Trophoblast cell (in vitro differentiated cells and primary cell): ENCODE results near the gene ENKUR.

Experiments used
- DNase-seq, 2 donors: peaks; one replicate each; pipeline ENCODE4 v3.0.0-alpha.2; 2016
- H2AFZ ChIP-seq: 2 replicates; pipeline ENCODE4 v1.6.1; 2013; ENCODE audit warnings: low read length, moderate library complexity, mild to moderate bottlenecking; ENCODE audit not compliant: insufficient read depth, poor library complexity
- H2AK5ac ChIP-seq: 2 replicates; pipeline ENCODE4 v1.6.1; 2013; ENCODE audit warnings: mild to moderate bottlenecking, low read length
- H2BK120ac ChIP-seq: 2 replicates; pipeline ENCODE4 v1.6.1; 2013; ENCODE audit warnings: low read length, mild to moderate bottlenecking, moderate library complexity; ENCODE audit not compliant: insufficient read depth, poor library complexity
- H2BK12ac ChIP-seq: 2 replicates; pipeline ENCODE4 v1.6.1; 2013; ENCODE audit warnings: mild to moderate bottlenecking, low read length, moderate library complexity
- H2BK5ac ChIP-seq: 2 replicates; pipeline ENCODE4 v1.6.1; 2013; ENCODE audit warnings: low read length, low read depth, moderate library complexity, mild to moderate bottlenecking; ENCODE audit not compliant: poor library complexity
- H3K14ac ChIP-seq: 2 replicates; pipeline ENCODE4 v1.6.1; 2013; ENCODE audit warnings: mild to moderate bottlenecking, low read length
- H3K18ac ChIP-seq: 2 replicates; pipeline ENCODE4 v1.6.1; 2013; ENCODE audit warnings: mild to moderate bottlenecking, low read length
- H3K23ac ChIP-seq: 2 replicates; pipeline ENCODE4 v1.6.1; 2013; ENCODE audit warnings: low read length
- H3K27ac ChIP-seq: 2 replicates; pipeline ENCODE4 v1.5.1; 2013; ENCODE audit warnings: low read depth, mild to moderate bottlenecking, inconsistent platforms, low read length, moderate library complexity
- H3K27me3 ChIP-seq: 2 replicates; pipeline ENCODE4 v1.6.1; 2013; ENCODE audit warnings: inconsistent platforms, mild to moderate bottlenecking, low read length, moderate library complexity; ENCODE audit not compliant: insufficient read depth
- H3K36me3 ChIP-seq, 2 experiments: 1 replicate in 1 of 2; 2 replicates in 1 of 2; pipeline ENCODE4 v1.6.1; 2013; ENCODE audit warnings: low read length in 2 of 2, mild to moderate bottlenecking in 2 of 2, moderate library complexity in 1 of 2; ENCODE audit not compliant: insufficient read depth in 2 of 2, control insufficient read depth in 1 of 2
- H3K4ac ChIP-seq: 2 replicates; pipeline ENCODE4 v1.6.1; 2013; ENCODE audit warnings: low read depth, mild to moderate bottlenecking, low read length, moderate library complexity
- H3K4me1 ChIP-seq, 2 experiments: 1 replicate in 1 of 2; 2 replicates in 1 of 2; pipeline ENCODE4 v1.6.1; 2013; ENCODE audit warnings: low read length in 2 of 2, mild to moderate bottlenecking in 2 of 2, moderate library complexity in 1 of 2; ENCODE audit not compliant: insufficient read depth in 2 of 2, control insufficient read depth in 1 of 2
- H3K4me2 ChIP-seq: 2 replicates; pipeline ENCODE4 v1.6.1; 2013; ENCODE audit warnings: inconsistent platforms, mild to moderate bottlenecking, low read length, moderate library complexity
- H3K4me3 ChIP-seq: 2 replicates; pipeline ENCODE4 v1.5.1; 2013; ENCODE audit warnings: mild to moderate bottlenecking, low read depth, low read length, inconsistent platforms
- H3K79me1 ChIP-seq: one replicate; pipeline ENCODE4 v1.6.1; 2013; ENCODE audit warnings: low read length
- H3K79me2 ChIP-seq: 2 replicates; pipeline ENCODE4 v1.6.1; 2013; ENCODE audit warnings: low read length, mild to moderate bottlenecking; ENCODE audit not compliant: control insufficient read depth, insufficient read depth, poor library complexity
- H3K9ac ChIP-seq: 2 replicates; pipeline ENCODE4 v1.6.1; 2013; ENCODE audit warnings: mild to moderate bottlenecking, low read length
- H3K9me3 ChIP-seq: 2 replicates; pipeline ENCODE4 v1.6.1; 2013; ENCODE audit warnings: low read depth, mild to moderate bottlenecking, control low read depth, inconsistent platforms, low read length; ENCODE audit not compliant: insufficient read depth
- H4K12ac ChIP-seq: 2 replicates; pipeline ENCODE4 v1.6.1; 2013; ENCODE audit warnings: low read depth, mild to moderate bottlenecking, low read length, moderate library complexity
- H4K8ac ChIP-seq: 2 replicates; pipeline ENCODE4 v1.6.1; 2013; ENCODE audit warnings: low read depth, mild to moderate bottlenecking, low read length, moderate library complexity
- H4K91ac ChIP-seq: one replicate; pipeline ENCODE4 v1.6.1; 2013; ENCODE audit warnings: low read depth, mild to moderate bottlenecking, low read length, moderate library complexity
- WGBS: extraction: QIAGEN DNeasy Blood & Tissue Kit; methylation state at CpG from one replicate; pipeline ENCODE4 v1.1.7; 2013; ENCODE audit warnings: missing lambda C conversion rate; ENCODE audit not compliant: insufficient read length, insufficient coverage; ENCODE audit errors: extremely low coverage; 5-methylcytosine and 5-hydroxymethylcytosine counted together

Gene ENKUR

DNA sequence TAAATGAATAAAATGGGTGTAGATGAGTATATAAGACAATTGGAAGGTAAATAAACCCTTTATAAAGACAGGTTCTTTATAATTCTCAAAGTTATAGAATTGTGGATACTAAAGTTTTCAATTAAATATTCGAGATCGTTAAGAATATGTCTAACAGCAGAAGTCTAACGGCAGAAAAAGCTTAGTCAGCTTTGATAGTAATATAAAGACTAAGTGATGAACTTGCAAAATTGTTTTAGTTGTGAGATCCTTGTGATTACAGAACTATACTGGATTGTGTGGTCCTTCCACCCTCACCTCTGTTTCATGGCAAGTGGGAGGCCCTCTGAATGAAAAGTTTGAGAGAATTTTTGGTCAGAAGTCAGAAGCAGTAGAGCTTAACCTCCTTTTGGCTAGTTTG, 2.7 kb upstream of the ENKUR start:
- Histone ChIP-seq H4K91ac (no peak overlapping the region), H3K14ac (no peak overlapping the region), H3K4me1 (peaks cover 2 to 3% of the 10 kb centered on the region in 2 experiments), H3K4me3 (no peak overlapping the region), H3K36me3 (no peaks in the 10 kb centered on the region), H3K4ac (no peak overlapping the region), H2AFZ (no peak overlapping the region), H3K79me2 (no peaks in the 10 kb centered on the region), H3K79me1 (peaks cover 7% of the 10 kb centered on the region), H3K9ac (no peak overlapping the region), H2AK5ac (no peak overlapping the region), H3K23ac (no peak overlapping the region), H3K18ac (no peak overlapping the region), H4K12ac (no peak overlapping the region), H3K9me3 (no peaks in the 10 kb centered on the region), H4K8ac (no peak overlapping the region), H3K27ac (no peak overlapping the region), H2BK120ac (no peak overlapping the region), H3K27me3 (no peaks in the 10 kb centered on the region), H2BK5ac (no peak overlapping the region), H3K4me2 (no peak overlapping the region), H2BK12ac (no peak overlapping the region)
- DNase-seq = no peak
- no CpG with 5 or more reads among the region's 3 CpGs for WGBS

DNA sequence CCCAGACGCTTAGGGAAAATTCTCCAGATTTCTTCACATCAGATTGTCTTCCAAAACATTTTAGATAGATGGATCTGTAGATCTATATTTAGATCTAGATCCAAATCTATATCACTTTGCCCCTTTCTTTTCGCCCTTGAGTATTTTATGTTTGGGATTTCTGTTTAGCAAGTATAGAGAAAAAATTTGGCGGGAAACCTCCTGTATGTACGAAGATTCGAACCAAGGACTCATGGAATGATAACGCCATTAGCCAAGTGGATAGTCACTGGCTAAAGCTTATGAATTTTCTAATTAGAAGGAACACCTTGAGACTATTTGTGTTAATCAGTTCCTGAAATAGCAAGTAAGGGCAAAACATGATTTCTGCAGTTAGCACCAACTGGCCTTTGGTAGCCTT, 1.7 kb upstream of the ENKUR start:
- H2AK5ac ChIP-seq = no peak overlapping the region
- no peaks in the 10 kb centered on the region for H3K27me3 ChIP-seq
- H3K14ac ChIP-seq = no peak overlapping the region
- no peak overlapping the region for H4K8ac ChIP-seq
- no peak overlapping the region for H3K23ac ChIP-seq
- H2BK12ac ChIP-seq = no peak overlapping the region
- DNase-seq = no peak
- peaks cover 7% of the 10 kb centered on the region for H3K79me1 ChIP-seq
- H3K79me2 ChIP-seq = no peaks in the 10 kb centered on the region
- H3K4me1 ChIP-seq = peaks cover 2 to 3% of the 10 kb centered on the region in 2 experiments
- no peak overlapping the region for H3K4me2 ChIP-seq
- WGBS = no CpG with 5 or more reads among the region's 6 CpGs
- H3K18ac ChIP-seq = no peak overlapping the region
- no peak overlapping the region for H3K4ac ChIP-seq
- no peak overlapping the region for H2AFZ ChIP-seq
- no peak overlapping the region for H2BK120ac ChIP-seq
- no peak overlapping the region for H3K9ac ChIP-seq
- H4K12ac ChIP-seq = no peak overlapping the region
- H2BK5ac ChIP-seq = no peak overlapping the region
- H3K36me3 ChIP-seq = no peaks in the 10 kb centered on the region
- no peak overlapping the region for H3K4me3 ChIP-seq
- H3K9me3 ChIP-seq = no peaks in the 10 kb centered on the region
- no peak overlapping the region for H3K27ac ChIP-seq
- H4K91ac ChIP-seq = no peak overlapping the region

DNA sequence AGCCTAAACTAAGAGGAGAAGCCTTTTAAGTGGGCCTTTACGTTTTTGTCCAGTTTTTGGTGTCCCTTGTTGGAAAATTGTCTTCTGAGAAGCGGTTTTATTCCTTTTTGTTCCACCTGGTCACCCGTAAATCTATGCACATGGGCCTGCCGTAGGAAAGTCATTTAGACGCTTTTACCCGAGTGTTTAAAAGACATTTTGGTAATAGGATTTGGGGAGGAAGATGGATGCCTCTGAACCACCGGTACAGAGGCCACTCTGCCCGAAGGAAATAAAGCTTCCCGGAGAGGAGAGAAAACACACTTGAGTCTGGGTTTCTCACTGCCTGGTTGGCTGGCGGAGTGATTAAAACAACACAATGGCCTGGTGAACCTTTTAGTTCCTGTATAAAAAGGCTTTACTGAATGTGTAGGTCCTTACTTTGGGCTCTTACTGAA, 1.2 kb upstream of the ENKUR start:
- H3K79me2 ChIP-seq = no peaks in the 10 kb centered on the region
- no peaks in the 10 kb centered on the region for H3K27me3 ChIP-seq
- DNase-seq = peak in 1 of 2 donors; percentile 23
- WGBS = no CpG with 5 or more reads among the region's 10 CpGs
- H3K18ac ChIP-seq = peak overlapping the region; percentile 33
- peak overlapping the region; percentile 35 for H3K9ac ChIP-seq
- H4K12ac ChIP-seq = peak overlapping the region; percentile 59
- peak overlapping the region; percentile 87 for H3K27ac ChIP-seq
- no peak overlapping the region for H3K23ac ChIP-seq
- H3K4me2 ChIP-seq = peak overlapping the region; percentile 77
- H2AFZ ChIP-seq = peak overlapping the region; percentile 27
- no peak overlapping the region for H2BK12ac ChIP-seq
- H4K8ac ChIP-seq = peak overlapping the region; percentile 90
- H3K9me3 ChIP-seq = no peaks in the 10 kb centered on the region
- H4K91ac ChIP-seq = peak overlapping the region; percentile 46
- H2BK5ac ChIP-seq = peak overlapping the region; percentile 56
- peak overlapping the region; percentile 78 for H3K4me3 ChIP-seq
- peaks cover 2 to 3% of the 10 kb centered on the region in 2 experiments for H3K4me1 ChIP-seq
- peak overlapping the region; percentile 43 for H3K14ac ChIP-seq
- no peak overlapping the region for H3K4ac ChIP-seq
- H3K36me3 ChIP-seq = no peaks in the 10 kb centered on the region
- H2AK5ac ChIP-seq = no peak overlapping the region
- no peak overlapping the region for H2BK120ac ChIP-seq
- H3K79me1 ChIP-seq = peaks cover 7% of the 10 kb centered on the region

DNA sequence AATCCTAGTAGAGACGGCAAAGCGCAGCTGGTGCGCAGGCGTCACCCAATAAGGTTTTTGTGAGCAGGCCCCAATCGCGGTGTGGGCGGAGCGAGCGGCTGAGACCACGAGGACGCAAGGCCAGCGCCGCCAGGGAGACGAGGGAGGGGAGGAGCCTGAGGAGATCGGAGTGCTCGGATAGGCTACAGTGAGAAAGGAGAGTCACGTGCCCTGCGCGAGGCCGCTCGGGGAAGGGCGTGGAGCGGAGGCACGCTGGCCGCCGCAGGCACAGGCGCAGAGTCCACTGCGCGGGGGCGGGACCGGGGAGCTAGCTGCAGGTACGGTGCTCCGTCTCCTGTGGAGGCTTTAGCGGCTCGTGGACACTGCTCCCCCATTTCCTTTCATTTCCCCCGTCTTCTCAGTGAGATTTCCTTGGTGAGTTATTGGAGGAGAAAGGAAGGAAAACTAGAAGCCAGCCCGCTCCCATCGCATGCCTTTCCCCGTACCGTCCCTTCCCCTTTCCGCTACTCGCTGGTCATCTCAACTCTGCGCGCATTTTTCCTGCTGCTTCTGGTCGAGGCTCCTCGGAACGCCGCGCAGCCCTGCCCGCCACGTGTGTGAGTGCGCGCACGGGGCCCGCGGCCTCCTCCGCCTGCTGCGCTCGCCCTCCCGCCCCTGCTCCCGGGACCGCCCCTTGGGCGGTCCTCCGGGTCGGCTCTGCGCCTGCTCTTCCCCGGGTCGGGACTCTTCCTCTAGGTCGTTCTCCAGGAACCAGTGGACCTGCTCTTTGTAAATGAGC, 607 bp upstream of the ENKUR start, which contains the start of gene THNSL1:
Gene THNSL1 (plus strand): TSS at position 237 of the 778 bp plus-strand sequence. CDS start 6,612 bp downstream, outside the sequence.
- H3K9ac ChIP-seq = peak within 1 kb of the TSS; percentile 49
- H3K4me3 ChIP-seq = peak within 1 kb of the TSS; percentile 78
- H3K9me3 ChIP-seq = no peaks in the 10 kb centered on the region
- no peak within 1 kb of the TSS for H2AK5ac ChIP-seq
- H4K12ac ChIP-seq = peak within 1 kb of the TSS; percentile 59
- H3K27ac ChIP-seq = peak within 1 kb of the TSS; percentile 87
- H3K27me3 ChIP-seq = no peaks in the 10 kb centered on the region
- peak within 1 kb of the TSS; percentile 33 for H3K18ac ChIP-seq
- no peaks in the 10 kb centered on the region for H3K79me2 ChIP-seq
- peaks cover 2 to 3% of the 10 kb centered on the region in 2 experiments for H3K4me1 ChIP-seq
- H4K8ac ChIP-seq = peak within 1 kb of the TSS; percentile 90
- no peaks in the 10 kb centered on the region for H3K36me3 ChIP-seq
- H2BK12ac ChIP-seq = no peak within 1 kb of the TSS
- peak; percentile 99 for DNase-seq
- peak within 1 kb of the TSS; percentile 58 for H2BK5ac ChIP-seq
- H2AFZ ChIP-seq = peak within 1 kb of the TSS; percentile 80
- no peak within 1 kb of the TSS for H2BK120ac ChIP-seq
- H3K79me1 ChIP-seq = peaks cover 7% of the 10 kb centered on the region
- no CpG with 5 or more reads among the region's 69 CpGs for WGBS
- peak within 1 kb of the TSS; percentile 43 for H3K14ac ChIP-seq
- H3K4me2 ChIP-seq = peak within 1 kb of the TSS; percentile 77
- H3K23ac ChIP-seq = no peak within 1 kb of the TSS
- H4K91ac ChIP-seq = peak within 1 kb of the TSS; percentile 78
- H3K4ac ChIP-seq = peak within 1 kb of the TSS; percentile 2
